HG03196 (cell line): Measurements from ENCODE around the gene KPNA3.
A peak's percentile ranks its signal among the peaks of the same experiment; 100 is the strongest.
"Not testable (repeated sequence)": the region's sequence is repeated elsewhere in the genome, so short reads cannot be mapped to it uniquely, and the experiment has no call there.

Experiments
- ATAC-seq: cut with Tn5 transposase; IDR thresholded peaks from one replicate; pipeline ENCODE4 v1.9.1; 2021; ENCODE audit not compliant: unreplicated experiment

The KPNA3 gene

DNA sequence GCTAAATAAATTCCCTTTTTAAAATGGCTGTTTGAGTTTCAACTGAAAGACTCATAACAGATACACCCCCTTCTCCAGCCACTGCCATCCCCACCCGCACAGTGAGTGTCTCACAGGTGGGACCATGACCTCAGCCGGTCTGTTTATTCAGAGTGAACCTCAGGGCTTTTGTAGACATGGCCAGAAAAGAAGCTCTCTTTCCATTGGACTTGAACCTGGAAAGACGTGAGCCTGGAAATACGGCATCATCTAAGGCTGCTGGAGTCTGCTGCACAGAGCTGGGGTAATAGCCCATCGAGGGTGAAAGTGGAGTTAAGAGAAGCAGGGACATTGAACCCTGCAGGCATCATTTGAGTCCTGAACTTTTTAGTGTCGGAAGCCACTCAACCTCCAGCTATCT lies 15.2 kb upstream of the KPNA3 start:
- ATAC-seq, result no peak

- ATAC-seq, result no peak
Measured at GRCh38 chr13:49806126-49806536, 13.6 kb upstream of the KPNA3 start.

DNA sequence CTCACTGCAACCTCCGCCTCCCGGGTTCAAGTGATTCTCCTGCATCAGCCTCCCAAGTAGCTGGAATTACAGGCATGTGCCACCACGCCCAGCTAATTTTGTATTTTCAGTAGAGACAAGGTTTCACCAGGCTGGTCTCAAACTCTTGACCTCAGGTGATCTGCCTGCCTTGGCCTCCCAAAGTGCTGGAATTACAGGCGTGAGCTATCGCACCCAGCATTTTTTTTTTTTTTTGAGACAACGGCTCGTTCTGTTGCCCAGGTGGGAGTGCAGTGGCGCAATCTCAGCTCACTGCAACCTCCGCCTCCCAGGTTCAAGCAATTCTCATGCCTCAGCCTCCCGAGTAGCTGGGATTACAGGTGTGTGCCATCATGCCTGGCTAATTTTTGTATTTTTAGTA lies 10.6 kb upstream of the KPNA3 start:
- not testable (repeated sequence) for ATAC-seq

DNA sequence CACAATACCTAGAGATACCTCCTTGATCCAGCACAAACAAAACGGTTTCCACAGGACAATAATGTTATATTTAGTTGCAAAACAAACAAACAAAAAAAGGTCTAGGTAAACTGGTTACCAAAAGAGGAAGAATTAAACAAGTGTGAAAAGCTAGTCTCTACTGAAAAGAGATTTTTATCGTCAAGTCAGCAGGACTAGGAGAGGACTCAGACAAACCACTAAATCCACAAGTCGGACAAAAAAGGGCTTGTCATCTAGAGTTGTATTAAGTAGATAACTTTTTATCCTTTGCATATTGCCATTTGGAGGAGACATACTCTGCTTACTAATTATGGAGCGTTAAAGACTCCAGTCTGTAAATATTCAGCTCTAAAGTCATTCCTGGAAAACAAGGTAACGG lies 9.9 kb upstream of the KPNA3 start:
- ATAC-seq, result no peak

- ATAC-seq, result peak; percentile 22
Measured at GRCh38 chr13:49791711-49792549, 552 bp downstream of the KPNA3 start.

DNA sequence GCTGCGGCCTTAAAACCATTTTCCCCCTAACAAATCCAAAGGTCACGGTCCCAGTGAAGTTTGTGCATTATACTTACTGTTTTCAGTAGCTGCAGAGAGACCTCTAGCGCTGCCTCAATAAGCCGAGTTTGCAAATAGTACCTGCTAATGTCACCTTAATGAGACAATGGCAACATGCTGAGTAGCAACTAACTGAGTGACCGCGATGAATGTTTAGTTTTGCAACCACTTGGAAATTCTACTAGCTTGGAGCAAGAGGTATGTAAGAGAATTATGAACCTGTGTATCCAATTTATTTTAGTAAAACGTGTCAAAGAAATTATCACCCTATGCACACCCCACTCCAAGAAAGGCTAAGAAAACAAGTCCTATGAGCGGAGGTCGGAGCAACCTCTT lies 1.2 kb downstream of the KPNA3 start:
- no peak for ATAC-seq

DNA sequence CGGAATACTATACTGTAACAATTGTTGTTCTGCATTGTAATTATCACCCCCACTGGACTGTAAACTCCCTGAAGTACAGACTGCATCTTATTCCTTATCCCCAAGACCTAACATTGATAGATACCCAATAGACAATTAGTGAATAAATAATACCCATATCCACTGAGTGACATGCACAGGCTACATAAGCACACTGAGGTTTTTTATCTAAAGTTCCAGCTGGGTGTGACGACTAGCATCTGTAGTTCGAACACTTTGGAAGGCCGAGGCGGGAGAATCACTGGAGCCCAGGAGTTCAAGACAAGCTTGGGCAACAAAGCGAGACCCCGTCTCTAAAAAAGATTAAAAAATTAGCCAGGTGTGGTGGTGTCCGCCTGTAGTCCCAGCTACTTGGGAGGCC lies 2.5 kb downstream of the KPNA3 start:
- ATAC-seq, result no peak

- no peak for ATAC-seq
Measured at GRCh38 chr13:49786401-49787008, 6.0 kb downstream of the KPNA3 start.

DNA sequence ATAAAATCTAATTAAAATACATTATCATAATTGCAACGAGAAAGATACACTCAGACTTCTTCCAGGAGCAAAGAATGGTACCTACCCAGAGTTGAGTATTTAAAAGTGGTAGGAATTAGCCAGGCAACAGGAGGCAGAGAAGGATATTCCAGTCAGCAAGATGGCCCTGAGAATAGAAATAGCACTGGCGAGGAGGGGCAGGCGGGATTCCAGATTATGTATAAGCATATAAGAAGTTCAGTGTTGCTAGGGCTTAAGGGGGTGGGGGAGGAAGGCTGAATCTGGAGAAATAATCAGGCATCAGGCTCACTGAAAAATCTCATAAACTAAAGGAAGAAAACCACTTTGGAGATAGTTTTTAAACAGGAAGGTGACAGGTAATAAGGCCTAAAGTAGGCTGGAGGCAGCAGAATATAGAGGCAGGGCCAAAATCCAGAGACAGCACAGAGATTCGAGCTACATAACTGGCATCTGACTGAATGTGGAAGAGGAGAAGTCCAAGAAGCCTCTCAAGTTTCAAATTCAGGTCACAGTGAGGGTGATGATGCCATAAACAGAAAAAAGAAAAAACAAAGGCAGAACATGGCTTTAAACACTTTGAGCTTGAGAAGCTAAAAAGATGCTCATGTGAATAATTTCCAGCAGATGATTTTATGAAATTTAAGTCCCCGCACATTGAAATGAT lies 7.5 kb downstream of the KPNA3 start:
- ATAC-seq, result no peak

GRCh38 chr13:49783865-49784264 lies 8.6 kb downstream of the KPNA3 start:
- ATAC-seq, result no peak

DNA sequence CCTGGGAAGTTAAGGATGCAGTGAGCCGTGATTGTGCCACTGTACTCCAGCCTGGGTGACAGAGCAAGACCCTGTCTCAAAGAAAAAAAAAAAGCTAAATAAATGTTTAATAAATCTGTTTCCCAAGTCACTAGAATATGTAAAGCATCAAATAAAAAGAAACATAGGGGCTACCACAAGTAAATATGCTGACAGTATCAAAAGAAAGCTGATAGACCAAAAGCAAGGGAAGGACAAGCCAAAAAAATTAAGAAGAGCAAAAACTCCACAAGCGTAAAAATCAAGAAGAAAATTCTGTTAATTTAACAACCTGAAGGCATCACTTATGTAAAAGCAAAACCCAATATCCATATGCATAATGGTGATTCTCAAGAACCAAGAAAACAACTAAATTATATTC lies 9.7 kb downstream of the KPNA3 start:
- no peak for ATAC-seq

DNA sequence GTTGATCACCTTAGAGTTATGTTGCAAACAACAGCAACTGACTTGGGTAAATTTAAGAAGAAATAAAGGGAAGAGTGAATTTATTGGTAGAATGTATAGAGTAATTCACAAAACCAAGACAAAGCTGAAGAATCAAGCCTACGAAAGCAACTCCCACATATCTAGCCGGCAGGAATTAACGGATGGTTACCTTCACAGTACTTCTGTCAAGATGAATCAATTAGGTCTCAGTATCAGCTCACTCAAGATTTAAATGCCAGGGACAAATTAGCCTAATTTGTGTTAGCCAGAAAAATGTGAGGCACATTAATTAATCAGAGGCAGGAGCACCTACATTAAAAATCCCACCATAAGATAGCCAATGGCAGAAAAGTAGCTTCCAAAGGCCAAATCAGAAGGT lies 10.7 kb downstream of the KPNA3 start:
- ATAC-seq, result no peak

DNA sequence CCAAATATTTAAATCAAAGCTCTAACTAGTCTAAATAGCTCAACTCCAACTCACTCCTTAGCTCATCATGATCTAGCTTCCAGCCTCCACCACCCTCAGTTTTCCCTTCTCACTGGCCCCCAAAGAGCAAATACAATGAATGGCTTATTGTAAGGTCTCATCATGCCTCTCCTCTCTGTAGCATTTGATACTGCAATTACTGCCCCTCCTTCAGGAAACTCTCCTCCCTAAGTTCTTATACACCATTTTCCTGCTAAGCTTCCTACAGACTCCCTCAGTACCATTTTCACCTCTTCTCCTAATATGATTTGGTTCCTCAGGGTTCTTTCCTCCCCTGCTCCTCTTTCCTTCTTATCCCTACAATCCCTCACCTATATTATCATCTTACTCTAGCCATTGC lies 12.8 kb downstream of the KPNA3 start:
- ATAC-seq, result no peak

DNA sequence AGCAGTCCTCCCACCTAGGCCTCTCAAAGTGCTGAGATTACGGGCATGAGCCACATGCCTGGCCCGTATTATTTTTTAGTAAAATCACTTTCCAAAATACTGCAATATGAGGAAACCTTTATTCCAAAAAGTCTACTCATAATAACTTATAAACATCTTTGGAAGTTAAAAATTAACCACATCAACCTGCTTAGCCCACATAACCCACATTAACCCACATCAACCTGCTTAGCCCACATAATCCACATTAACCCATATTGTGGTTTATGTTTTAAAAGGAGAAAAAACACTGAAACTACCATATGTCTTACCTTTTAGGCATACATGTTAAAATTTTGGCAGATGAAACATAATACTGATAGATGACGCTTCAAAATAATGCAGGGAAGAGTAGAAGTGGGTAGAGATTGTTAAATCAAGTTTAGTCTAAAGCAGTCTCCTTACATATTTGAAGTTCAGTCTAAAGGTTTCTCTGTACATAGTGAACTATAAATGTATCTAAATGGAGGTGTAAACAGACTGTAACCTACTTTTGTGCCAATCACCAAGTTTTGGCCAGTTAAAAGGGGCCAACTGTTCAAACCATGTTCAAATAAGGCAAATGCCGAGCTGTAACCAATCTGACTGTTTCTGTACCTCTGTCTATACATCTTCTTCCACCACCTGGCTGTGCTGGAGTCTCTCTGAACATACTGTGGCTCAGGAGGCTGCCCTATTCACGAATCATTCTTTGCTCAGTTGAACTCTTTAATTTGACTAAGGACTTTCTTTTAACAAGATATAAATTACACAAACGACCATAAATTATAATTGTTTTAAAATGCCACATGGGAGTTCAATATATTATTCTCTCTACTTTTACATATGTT lies 14.5 kb downstream of the KPNA3 start:
- ATAC-seq, result no peak

DNA sequence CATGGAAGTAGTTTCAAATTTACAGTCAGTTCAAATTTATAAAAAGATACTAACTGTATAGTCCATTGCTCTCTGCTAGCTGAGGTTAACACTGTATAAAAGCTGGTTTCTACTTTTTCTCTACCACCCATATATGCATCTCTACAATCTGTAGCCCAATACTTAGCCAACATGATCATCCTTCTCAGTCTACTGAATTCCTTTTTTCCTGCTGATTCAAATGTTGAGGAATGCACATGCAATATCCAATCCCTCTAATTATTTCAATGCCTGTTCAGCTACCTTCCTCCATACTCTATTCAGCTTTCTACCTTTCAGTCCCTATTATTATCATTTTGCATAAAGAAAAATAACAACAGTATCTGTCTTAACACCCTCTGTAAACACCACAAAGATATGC lies 15.6 kb downstream of the KPNA3 start:
- no peak for ATAC-seq

DNA sequence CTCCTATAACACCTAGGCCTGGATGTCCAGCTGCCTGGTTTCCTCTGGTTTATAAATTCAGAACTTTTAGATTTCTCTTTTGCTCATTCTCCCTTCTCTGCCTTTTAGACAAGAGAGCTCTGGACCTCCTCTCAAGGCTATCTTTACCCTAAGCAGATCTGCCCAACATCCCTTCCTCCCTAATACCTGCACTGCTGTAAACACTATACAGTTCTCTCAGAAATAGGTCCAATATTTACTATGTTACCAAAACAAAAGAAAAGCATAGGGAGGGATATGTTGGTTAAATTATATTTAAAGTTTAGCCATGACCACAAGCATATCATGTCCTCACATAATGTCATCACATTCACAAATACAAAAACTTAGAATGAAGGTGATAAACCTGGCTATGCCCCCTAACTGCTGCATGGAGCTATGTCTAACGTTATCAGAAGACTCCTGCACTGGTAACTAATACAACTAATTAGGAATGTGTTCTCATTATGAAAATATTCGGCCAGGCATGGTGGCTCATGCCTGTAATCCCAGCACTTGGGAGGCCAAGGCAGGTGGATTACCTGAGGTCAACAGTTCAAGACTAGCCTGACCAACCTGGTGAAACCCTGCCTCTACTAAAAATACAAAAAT lies 18.0 kb downstream of the KPNA3 start:
- ATAC-seq, result no peak

DNA sequence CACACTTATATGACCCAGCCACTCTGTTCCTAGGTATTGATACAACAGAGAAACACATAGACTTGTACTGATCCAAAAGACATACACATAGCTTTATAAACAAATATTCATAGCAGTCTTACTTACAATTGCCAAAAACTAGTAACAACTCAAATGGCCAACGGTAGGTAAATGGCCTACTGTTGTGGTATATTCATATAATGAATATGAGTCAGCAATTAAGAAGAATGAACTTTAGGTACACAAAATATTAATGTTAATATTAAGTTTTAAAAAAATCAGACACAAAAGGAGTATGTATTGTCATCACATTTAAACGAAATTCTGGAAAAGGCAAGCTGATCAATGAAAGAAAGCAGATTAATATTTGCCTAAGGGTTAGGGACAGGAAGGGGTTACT lies 19.7 kb downstream of the KPNA3 start:
- ATAC-seq, result no peak

GRCh38 chr13:49761811-49762210 lies 30.7 kb downstream of the KPNA3 start:
- not testable (repeated sequence) for ATAC-seq

GRCh38 chr13:49760558-49760957 lies 31.9 kb downstream of the KPNA3 start:
- no peak for ATAC-seq

GRCh38 chr13:49759503-49759902 lies 33.0 kb downstream of the KPNA3 start:
- ATAC-seq, result no peak

- ATAC-seq, result no peak
Measured at GRCh38 chr13:49756263-49756662, 36.2 kb downstream of the KPNA3 start.
